WI38 (cell line): ENCODE data around the gene KRT4.

Source experiments
- H3K4me3 ChIP-seq: 2 replicates; pipeline ENCODE4 v1.5.1; 2011; ENCODE audit warnings: low read depth, mild to moderate bottlenecking, control low read depth, low read length
- TF ChIP-seq, protein P1 (sequence below): IDR thresholded peaks from 2 replicates; pipeline ENCODE4 v1.5.1; 2012; ENCODE audit warnings: low read depth, mild to moderate bottlenecking, control low read depth, low read length

Gene KRT4

DNA sequence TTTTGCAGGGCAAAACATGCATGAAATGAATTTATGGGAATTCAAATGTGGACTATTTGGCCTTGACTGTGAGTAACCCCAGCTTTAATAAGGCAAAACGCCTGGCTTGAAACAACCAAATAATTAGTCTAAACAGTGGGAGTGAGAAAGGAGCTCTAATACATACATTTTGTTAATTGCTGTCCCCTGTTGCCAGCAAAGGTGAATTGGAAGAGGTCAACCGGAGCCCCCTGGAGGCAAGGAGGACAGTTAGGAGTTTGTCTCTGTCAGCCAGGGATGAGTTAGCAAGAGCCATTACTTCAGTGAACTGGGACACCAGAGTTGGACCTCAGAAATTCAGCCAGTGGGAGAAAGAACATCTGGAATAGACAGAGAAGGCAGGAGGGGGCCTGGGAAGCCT lies 54.2 kb downstream of the KRT4 start:
- TF ChIP-seq, protein P1, sequence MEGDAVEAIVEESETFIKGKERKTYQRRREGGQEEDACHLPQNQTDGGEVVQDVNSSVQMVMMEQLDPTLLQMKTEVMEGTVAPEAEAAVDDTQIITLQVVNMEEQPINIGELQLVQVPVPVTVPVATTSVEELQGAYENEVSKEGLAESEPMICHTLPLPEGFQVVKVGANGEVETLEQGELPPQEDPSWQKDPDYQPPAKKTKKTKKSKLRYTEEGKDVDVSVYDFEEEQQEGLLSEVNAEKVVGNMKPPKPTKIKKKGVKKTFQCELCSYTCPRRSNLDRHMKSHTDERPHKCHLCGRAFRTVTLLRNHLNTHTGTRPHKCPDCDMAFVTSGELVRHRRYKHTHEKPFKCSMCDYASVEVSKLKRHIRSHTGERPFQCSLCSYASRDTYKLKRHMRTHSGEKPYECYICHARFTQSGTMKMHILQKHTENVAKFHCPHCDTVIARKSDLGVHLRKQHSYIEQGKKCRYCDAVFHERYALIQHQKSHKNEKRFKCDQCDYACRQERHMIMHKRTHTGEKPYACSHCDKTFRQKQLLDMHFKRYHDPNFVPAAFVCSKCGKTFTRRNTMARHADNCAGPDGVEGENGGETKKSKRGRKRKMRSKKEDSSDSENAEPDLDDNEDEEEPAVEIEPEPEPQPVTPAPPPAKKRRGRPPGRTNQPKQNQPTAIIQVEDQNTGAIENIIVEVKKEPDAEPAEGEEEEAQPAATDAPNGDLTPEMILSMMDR = no peak
- no peak overlapping the region for H3K4me3 ChIP-seq

DNA sequence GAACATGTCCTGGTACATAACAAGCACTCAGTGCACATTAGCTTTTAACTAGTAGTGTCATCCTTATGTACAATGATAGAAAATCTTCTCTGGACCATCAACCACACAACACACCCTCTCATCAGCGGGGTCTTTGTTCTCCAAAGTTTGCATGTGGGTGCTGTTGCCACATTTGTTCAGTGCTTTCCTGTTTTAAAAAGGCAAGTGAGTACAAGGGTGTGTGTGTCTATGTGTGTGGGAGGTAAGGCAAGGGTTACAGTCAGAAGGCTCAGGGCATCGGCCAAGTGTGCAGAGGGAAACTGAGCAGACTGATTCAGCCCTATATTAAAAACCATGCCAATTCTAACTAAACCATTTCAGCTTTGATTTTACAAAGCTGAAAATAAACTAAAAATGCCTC lies 54.7 kb downstream of the KRT4 start:
- TF ChIP-seq, protein P1 = no peak
- no peak overlapping the region for H3K4me3 ChIP-seq

- H3K4me3 ChIP-seq = no peak overlapping the region
- TF ChIP-seq, protein P1 = no peak
Observed at GRCh38 chr12:52757449-52758176, 56.3 kb downstream of the KRT4 start.
